H1 (cell line): ENCODE measurements around the gene HIP1.

ENCODE experiments used
- CEBPB ChIP-seq: IDR thresholded peaks from 2 replicates; pipeline ENCODE4 v1.6.1; 2012; ENCODE audit warnings: low read depth, low read length
- CTBP2 ChIP-seq: IDR thresholded peaks from 2 replicates; pipeline ENCODE4 v1.7.0; 2011; ENCODE audit warnings: borderline replicate concordance, mild to moderate bottlenecking, moderate library complexity, mixed read lengths, low read length; ENCODE audit not compliant: insufficient read depth, insufficient read length
- CTCF ChIP-seq, 3 experiments: IDR thresholded peaks; 1 replicate in 2 of 3; 2 replicates in 1 of 3; pipeline versions ENCODE4 v1.5.1 to v1.6.1; 2011; ENCODE audit warnings: low read length in 3 of 3, mild to moderate bottlenecking in 3 of 3, inconsistent platforms in 2 of 3, low read depth in 1 of 3, moderate library complexity in 1 of 3; ENCODE audit not compliant: insufficient read depth in 1 of 3; ENCODE audit errors: control extremely low read depth in 1 of 3
- EP300 ChIP-seq, 2 experiments: IDR thresholded peaks; 1 replicate in 1 of 2; 2 replicates in 1 of 2; pipeline ENCODE4 v1.6.1; 2011 to 2012; ENCODE audit warnings: low read depth in 2 of 2, low read length in 2 of 2, mild to moderate bottlenecking in 2 of 2, borderline replicate concordance in 1 of 2, inconsistent platforms in 1 of 2, moderate library complexity in 1 of 2
- EZH2 ChIP-seq: fragments of 200-600 bp; sonication (generic); IDR thresholded peaks from 2 replicates; pipeline ENCODE4 v1.7.1; 2012; ENCODE audit warnings: low read depth, mild to moderate bottlenecking, moderate library complexity, low read length, inconsistent platforms; ENCODE audit not compliant: severe bottlenecking
- GABPA ChIP-seq: IDR thresholded peaks from 2 replicates; pipeline ENCODE4 v1.6.1; 2011; ENCODE audit warnings: mild to moderate bottlenecking, low read length, moderate library complexity, borderline replicate concordance; ENCODE audit not compliant: insufficient read depth
- MAX ChIP-seq: IDR thresholded peaks from 2 replicates; pipeline ENCODE4 v1.6.1; 2012; ENCODE audit warnings: inconsistent platforms
- POLR2A ChIP-seq, 2 experiments: IDR thresholded peaks; 1 replicate in 1 of 2; 2 replicates in 1 of 2; pipeline ENCODE4 v1.6.1; 2011; ENCODE audit warnings: low read depth in 2 of 2, low read length in 2 of 2, mild to moderate bottlenecking in 2 of 2; ENCODE audit errors: control extremely low read depth in 1 of 2
- POLR2AphosphoS5 ChIP-seq: IDR thresholded peaks from 2 replicates; pipeline ENCODE4 v1.6.1; 2011; ENCODE audit warnings: low read depth, low read length
- RAD21 ChIP-seq, 2 experiments: IDR thresholded peaks in 1 of 2; conservative IDR thresholded peaks in 1 of 2; 2 replicates each; pipeline ENCODE4 v1.6.1; 2011; ENCODE audit warnings: low read depth in 2 of 2, low read length in 2 of 2, improper control_type of control experiment in 1 of 2, inconsistent platforms in 1 of 2, mild to moderate bottlenecking in 1 of 2, moderate library complexity in 1 of 2
- RFX5 ChIP-seq: IDR thresholded peaks from 2 replicates; pipeline ENCODE4 v1.6.1; 2011; ENCODE audit warnings: low read depth, low read length, improper control_type of control experiment, borderline replicate concordance
- SP1 ChIP-seq: IDR thresholded peaks from 2 replicates; pipeline ENCODE4 v1.6.1; 2011; ENCODE audit warnings: low read depth, low read length
- TAF1 ChIP-seq: IDR thresholded peaks from 2 replicates; pipeline ENCODE4 v1.6.1; 2011; ENCODE audit warnings: mild to moderate bottlenecking, low read depth, low read length

- no peak for TF ChIP-seq CEBPB
- no peak for TF ChIP-seq EP300 (IDR thresholded peaks at IDR 0.05; ENCODE audit: borderline replicate concordance in 1 of 2, low read depth in 2 of 2, low read length in 2 of 2)
- TF ChIP-seq EZH2, result no peak
- no peak for TF ChIP-seq GABPA
- no peak for TF ChIP-seq RAD21 (IDR thresholded peaks at IDR 0.05 in 1 of 2, conservative IDR thresholded peaks at IDR 0.05 in 1 of 2; ENCODE audit: low read depth in 2 of 2, low read length in 2 of 2)
- TF ChIP-seq MAX, result no peak
- no peak for TF ChIP-seq CTCF (IDR thresholded peaks at IDR 0.05; ENCODE audit: control extremely low read depth in 1 of 3, insufficient read depth in 1 of 3, low read depth in 1 of 3, low read length in 3 of 3)
- TF ChIP-seq POLR2AphosphoS5, result no peak
- TF ChIP-seq TAF1, result no peak
- no peak for TF ChIP-seq POLR2A (IDR thresholded peaks at IDR 0.05; ENCODE audit: control extremely low read depth in 1 of 2, low read depth in 2 of 2, low read length in 2 of 2)
- TF ChIP-seq SP1, result no peak
- TF ChIP-seq RFX5, result no peak
- TF ChIP-seq CTBP2, result no peak
Measured at GRCh38 chr7:75691793-75692543, 46.8 kb downstream of the HIP1 start.
